ENCODE measurements around the gene GOLGA6L10.
"Not testable (repeated sequence)": the region's sequence is repeated elsewhere in the genome, so short reads cannot be mapped to it uniquely, and the experiment has no call there.

GOLGA6L10 gene

DNA sequence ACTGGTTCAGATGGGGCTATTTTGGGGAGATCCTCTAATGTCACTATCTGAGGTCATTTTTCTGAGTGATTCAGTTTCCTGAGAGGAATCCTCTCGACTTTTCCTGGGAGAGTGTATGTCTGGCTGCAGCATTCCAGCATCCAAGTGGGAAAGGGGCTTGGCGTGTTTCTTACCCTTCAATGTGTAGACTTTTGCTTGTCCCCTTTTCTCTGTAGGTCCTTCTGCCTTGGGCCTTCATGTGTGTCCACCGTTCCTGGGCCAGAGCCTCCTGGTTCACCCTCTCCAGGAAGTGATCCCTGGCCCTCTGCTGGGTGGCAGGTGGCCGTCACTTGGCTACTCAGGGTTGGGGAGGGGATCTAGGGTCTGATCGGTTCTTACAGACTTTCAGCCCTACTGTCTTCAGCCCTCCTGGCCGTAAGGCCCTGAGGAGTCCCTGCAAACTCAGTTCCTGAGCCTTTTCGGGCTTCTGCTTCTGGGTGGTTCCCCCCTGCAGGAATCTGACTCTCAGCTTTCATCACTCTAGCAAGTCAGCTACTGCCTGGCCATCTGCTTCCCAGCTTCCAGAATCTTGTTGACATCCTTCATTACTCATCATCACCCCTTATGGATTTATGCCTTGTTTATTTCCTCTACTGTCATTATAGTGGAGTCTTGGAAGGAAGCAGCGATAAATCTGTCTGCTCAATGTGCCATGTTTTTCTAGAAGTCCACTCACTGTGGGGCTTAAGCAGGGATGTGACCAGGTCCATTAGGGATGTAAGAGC lies 36.5 kb downstream of the GOLGA6L10 start:
- Histone ChIP-seq H3K36me3 (replicated peaks; ENCODE audit: insufficient read depth, low read length) (no peaks in the 10 kb centered on the region), H4K20me1 (ENCODE audit: insufficient read depth, low read length) (no peaks in the 10 kb centered on the region), H3K4me1 (ENCODE audit: low read length) (no peaks in the 10 kb centered on the region), H3K4me2 (ENCODE audit: low read depth, low read length) (no peak overlapping the region), H3K9me3 (replicated peaks; ENCODE audit: insufficient read depth, low read length) (no peaks in the 10 kb centered on the region), H3K9me2 (replicated peaks; ENCODE audit: insufficient read depth, low read length) (no peaks in the 10 kb centered on the region), H3K79me2 (ENCODE audit: low read length) (no peaks in the 10 kb centered on the region), H3F3A (ENCODE audit: insufficient read depth, low read length) (no peaks in the 10 kb centered on the region), H2AFZ (ENCODE audit: low read length) (no peak overlapping the region), H3K9ac (ENCODE audit: low read length) (no peak overlapping the region), H3K27me3 (replicated peaks; ENCODE audit: insufficient read depth, low read length) (peaks cover 35% of the 10 kb centered on the region), H3K4me3 (ENCODE audit: low read length) (no peak overlapping the region), H3K27ac (ENCODE audit: low read length) (no peak overlapping the region)
- DNase-seq, result no peak
- TF ChIP-seq, protein P1, sequence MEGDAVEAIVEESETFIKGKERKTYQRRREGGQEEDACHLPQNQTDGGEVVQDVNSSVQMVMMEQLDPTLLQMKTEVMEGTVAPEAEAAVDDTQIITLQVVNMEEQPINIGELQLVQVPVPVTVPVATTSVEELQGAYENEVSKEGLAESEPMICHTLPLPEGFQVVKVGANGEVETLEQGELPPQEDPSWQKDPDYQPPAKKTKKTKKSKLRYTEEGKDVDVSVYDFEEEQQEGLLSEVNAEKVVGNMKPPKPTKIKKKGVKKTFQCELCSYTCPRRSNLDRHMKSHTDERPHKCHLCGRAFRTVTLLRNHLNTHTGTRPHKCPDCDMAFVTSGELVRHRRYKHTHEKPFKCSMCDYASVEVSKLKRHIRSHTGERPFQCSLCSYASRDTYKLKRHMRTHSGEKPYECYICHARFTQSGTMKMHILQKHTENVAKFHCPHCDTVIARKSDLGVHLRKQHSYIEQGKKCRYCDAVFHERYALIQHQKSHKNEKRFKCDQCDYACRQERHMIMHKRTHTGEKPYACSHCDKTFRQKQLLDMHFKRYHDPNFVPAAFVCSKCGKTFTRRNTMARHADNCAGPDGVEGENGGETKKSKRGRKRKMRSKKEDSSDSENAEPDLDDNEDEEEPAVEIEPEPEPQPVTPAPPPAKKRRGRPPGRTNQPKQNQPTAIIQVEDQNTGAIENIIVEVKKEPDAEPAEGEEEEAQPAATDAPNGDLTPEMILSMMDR (IDR thresholded peaks at IDR 0.05; ENCODE audit: low read length), result no peak
- TF ChIP-seq EZH2phosphoT487 (IDR thresholded peaks at IDR 0.05; ENCODE audit: low read length) (no peak), EZH2 (optimal IDR thresholded peaks at IDR 0.05; ENCODE audit: low read depth, low read length) (no peak)

DNA sequence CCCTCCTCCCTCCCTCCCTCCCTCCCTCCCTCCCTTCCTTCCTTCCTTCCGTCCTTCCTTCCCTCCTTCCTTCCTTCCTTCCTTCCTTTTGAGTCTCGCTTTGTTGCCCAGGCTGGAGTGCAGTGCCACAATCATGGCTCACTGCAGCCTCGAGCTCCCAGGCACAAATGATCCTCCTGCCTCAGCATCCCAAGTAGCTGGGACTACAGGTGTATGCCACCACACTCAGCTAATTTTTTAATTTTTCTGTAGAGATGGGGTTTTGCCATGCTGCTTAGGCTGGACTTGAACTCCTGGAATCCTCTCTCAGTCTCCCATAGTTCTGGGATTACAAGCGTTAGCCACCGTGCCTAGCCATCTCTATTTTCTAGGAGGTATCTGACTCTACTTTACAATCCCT lies 38.0 kb downstream of the GOLGA6L10 start:
- not testable (repeated sequence) for H3F3A ChIP-seq (ENCODE audit: insufficient read depth, low read length); DNase-seq; H3K27ac ChIP-seq (ENCODE audit: low read length); H4K20me1 ChIP-seq (ENCODE audit: insufficient read depth, low read length); H3K36me3 ChIP-seq (replicated peaks; ENCODE audit: insufficient read depth, low read length); H3K4me2 ChIP-seq (ENCODE audit: low read depth, low read length); H3K4me3 ChIP-seq (ENCODE audit: low read length); H3K9me2 ChIP-seq (replicated peaks; ENCODE audit: insufficient read depth, low read length); H3K79me2 ChIP-seq (ENCODE audit: low read length); H2AFZ ChIP-seq (ENCODE audit: low read length); H3K9me3 ChIP-seq (replicated peaks; ENCODE audit: insufficient read depth, low read length); H3K4me1 ChIP-seq (ENCODE audit: low read length); H3K9ac ChIP-seq (ENCODE audit: low read length)
- peaks cover 33% of the 10 kb centered on the region for H3K27me3 ChIP-seq (replicated peaks; ENCODE audit: insufficient read depth, low read length)

DNA sequence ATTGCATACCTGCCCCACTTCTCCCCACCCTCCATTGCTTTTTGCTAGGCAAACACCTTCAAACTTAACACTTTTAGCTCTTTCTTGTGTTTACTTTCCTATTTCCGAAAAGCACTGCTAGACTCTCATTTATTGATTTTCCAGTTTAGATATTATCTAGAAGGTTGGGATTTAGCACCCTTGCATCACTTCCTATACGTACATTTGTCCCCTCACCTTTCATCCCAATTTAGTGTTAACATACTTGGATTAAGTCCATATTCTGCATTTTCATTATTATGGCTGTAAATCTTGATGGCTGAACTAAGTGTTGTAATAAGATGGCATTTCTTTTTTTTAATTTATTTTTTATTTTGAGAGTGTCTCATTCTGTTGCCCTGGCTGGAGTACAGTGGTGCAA lies 39.5 kb downstream of the GOLGA6L10 start:
- Histone ChIP-seq H3K27me3 (replicated peaks; ENCODE audit: insufficient read depth, low read length) (peaks cover 20% of the 10 kb centered on the region), H3K27ac (ENCODE audit: low read length) (no peak overlapping the region), H3K9me2 (replicated peaks; ENCODE audit: insufficient read depth, low read length) (no peaks in the 10 kb centered on the region), H3K36me3 (replicated peaks; ENCODE audit: insufficient read depth, low read length) (no peaks in the 10 kb centered on the region), H3K4me1 (ENCODE audit: low read length) (no peaks in the 10 kb centered on the region), H3K4me2 (ENCODE audit: low read depth, low read length) (no peak overlapping the region), H3K9ac (ENCODE audit: low read length) (no peak overlapping the region), H3K9me3 (replicated peaks; ENCODE audit: insufficient read depth, low read length) (no peaks in the 10 kb centered on the region), H3F3A (ENCODE audit: insufficient read depth, low read length) (no peaks in the 10 kb centered on the region), H4K20me1 (ENCODE audit: insufficient read depth, low read length) (no peaks in the 10 kb centered on the region), H3K79me2 (ENCODE audit: low read length) (no peaks in the 10 kb centered on the region), H3K4me3 (ENCODE audit: low read length) (no peak overlapping the region), H2AFZ (ENCODE audit: low read length) (no peak overlapping the region)
- no peak for TF ChIP-seq EZH2phosphoT487 (IDR thresholded peaks at IDR 0.05; ENCODE audit: low read length)
- no peak for TF ChIP-seq EZH2 (optimal IDR thresholded peaks at IDR 0.05; ENCODE audit: low read depth, low read length)
- TF ChIP-seq, protein P1 (IDR thresholded peaks at IDR 0.05; ENCODE audit: low read length), result no peak
- DNase-seq, result no peak

DNA sequence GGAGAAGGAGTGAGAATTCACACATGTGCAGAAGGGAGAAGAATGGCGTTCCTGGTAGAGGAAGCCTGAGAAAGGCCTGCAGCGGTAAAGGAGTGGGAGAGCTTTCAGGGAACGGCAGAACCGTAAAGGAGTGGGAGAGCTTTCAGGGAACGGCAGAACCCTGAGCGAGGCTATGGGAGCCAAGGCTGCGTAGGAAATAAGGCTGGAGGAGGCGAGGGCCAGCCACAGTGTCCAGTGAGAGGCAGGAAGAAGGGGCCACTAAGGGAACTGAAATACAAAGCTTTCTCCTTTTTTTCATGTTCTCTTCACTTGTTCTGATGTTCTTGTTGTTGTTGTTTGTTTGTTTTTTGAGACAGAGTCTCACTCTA lies 41.6 kb downstream of the GOLGA6L10 start:
- no peaks in the 10 kb centered on the region for H3K79me2 ChIP-seq (ENCODE audit: low read length)
- no peak for TF ChIP-seq EZH2 (optimal IDR thresholded peaks at IDR 0.05; ENCODE audit: low read depth, low read length)
- TF ChIP-seq, protein P1 (IDR thresholded peaks at IDR 0.05; ENCODE audit: low read length), result no peak
- TF ChIP-seq EZH2phosphoT487 (IDR thresholded peaks at IDR 0.05; ENCODE audit: low read length), result no peak
- no peak for DNase-seq

More for the DNA sequence above, 41.6 kb downstream of the GOLGA6L10 start:
- no peak overlapping the region for H3K9ac ChIP-seq (ENCODE audit: low read length)
- no peaks in the 10 kb centered on the region for H4K20me1 ChIP-seq (ENCODE audit: insufficient read depth, low read length)
- no peaks in the 10 kb centered on the region for H3K9me3 ChIP-seq (replicated peaks; ENCODE audit: insufficient read depth, low read length)
- no peaks in the 10 kb centered on the region for H3K9me2 ChIP-seq (replicated peaks; ENCODE audit: insufficient read depth, low read length)
- H3K4me3 ChIP-seq (ENCODE audit: low read length), result no peak overlapping the region
- no peaks in the 10 kb centered on the region for H3K36me3 ChIP-seq (replicated peaks; ENCODE audit: insufficient read depth, low read length)
- peaks cover 28% of the 10 kb centered on the region for H3K27me3 ChIP-seq (replicated peaks; ENCODE audit: insufficient read depth, low read length)
- no peak overlapping the region for H2AFZ ChIP-seq (ENCODE audit: low read length)
- H3K27ac ChIP-seq (ENCODE audit: low read length), result no peak overlapping the region
- H3K4me1 ChIP-seq (ENCODE audit: low read length), result no peaks in the 10 kb centered on the region
- H3K4me2 ChIP-seq (ENCODE audit: low read depth, low read length), result no peak overlapping the region
- H3F3A ChIP-seq (ENCODE audit: insufficient read depth, low read length), result no peaks in the 10 kb centered on the region

All from MM.1S (cell line).